K562 (cell line): ENCODE data around the gene DCLK2. TPM values are rescaled to one million over a fixed set of nuclear protein-coding genes. Genes with fewer than 3 reads are reported as not detected.

Experiments
- ATAC-seq: fragments of 200-7000 bp; cut with Tn5 transposase; 3 replicates; pipeline ENCODE4 v1.9.1; 2020; ENCODE audit warnings: moderate library complexity
- BruUV-seq: library from RNA; stranded (reverse); fragments of 400-500 nt; replicated peaks from 2 replicates; lab custom pipeline; 2021; lab: Mats Ljungman, UMichigan
- CTCF ChIA-PET: fragments of 300-600 bp; formaldehyde crosslinking; extraction: SDS; loops from one replicate; lab custom pipeline; 2021; ENCODE audit warnings: low intra/inter-chr PET ratio; lab: Yijun Ruan, JAX
- POLR2A ChIA-PET: fragments of 300-600, 350-650 bp; sonication (Branson Sonifier 250); formaldehyde crosslinking; extraction: SDS; loops from one replicate; lab custom pipeline; 2021; ENCODE audit warnings: antibody characterized with exemption, inconsistent platforms; lab: Yijun Ruan, JAX
- DNase-seq, 4 experiments: peaks; one replicate each; pipeline versions ENCODE4 v3.0.0 to v3.0.0-alpha.2; 2011 to 2018; ENCODE audit warnings: low spot score in 3 of 4, mixed read lengths in 3 of 4; ENCODE audit errors: extremely low read depth in 1 of 4
- FAIRE-seq: peaks from 2 replicates; lab custom pipeline; 2011; peaks lifted over from hg19 to GRCh38; lab: Jason Lieb, UNC
- H2AFZ ChIP-seq: 2 replicates; pipeline ENCODE4 v1.6.0; 2011; ENCODE audit warnings: low read depth, low read length, control low read depth, inconsistent platforms
- H3K27ac ChIP-seq: fragments of 200-600 bp; 3 replicates; pipeline ENCODE4 v1.8.0; 2011; ENCODE audit warnings: low read depth, mild to moderate bottlenecking, control low read depth, inconsistent platforms, low read length, moderate library complexity, mixed read lengths; ENCODE audit errors: extremely low read depth
- H3K27me3 ChIP-seq, 2 experiments: fragments of 300-600 bp in 1 of 2; 2 replicates in 1 of 2; 3 replicates in 1 of 2; pipeline versions ENCODE4 v1.6.0 to v1.8.0; 2011; ENCODE audit warnings: inconsistent platforms in 2 of 2, low read length in 2 of 2, mild to moderate bottlenecking in 1 of 2, mixed read lengths in 1 of 2, moderate library complexity in 1 of 2; ENCODE audit not compliant: control insufficient read depth in 2 of 2, insufficient read depth in 2 of 2
- H3K36me3 ChIP-seq: fragments of 300-600 bp; 3 replicates; pipeline ENCODE4 v1.8.0; 2011; ENCODE audit warnings: mild to moderate bottlenecking, low read length, inconsistent platforms; ENCODE audit not compliant: control insufficient read depth, insufficient read depth
- H3K4me1 ChIP-seq, 2 experiments: fragments of 200-600 bp in 1 of 2; replicated peaks in 1 of 2; 2 replicates in 1 of 2; 3 replicates in 1 of 2; pipeline versions ENCODE4 v1.5.1 to v1.8.0; 2011; ENCODE audit warnings: inconsistent platforms in 2 of 2, low read length in 2 of 2, mild to moderate bottlenecking in 1 of 2, mixed read lengths in 1 of 2, moderate library complexity in 1 of 2; ENCODE audit not compliant: control insufficient read depth in 2 of 2, insufficient read depth in 2 of 2
- H3K4me2 ChIP-seq: 2 replicates; pipeline ENCODE4 v1.6.1; 2011; ENCODE audit warnings: low read length, control low read depth, inconsistent platforms, mixed read lengths; ENCODE audit not compliant: insufficient read depth
- H3K4me3 ChIP-seq: fragments of 200-600 bp; sonication (generic), shearing (Covaris generic); 2 replicates; pipeline ENCODE4 v1.5.1; 2016; ENCODE audit warnings: control low read depth, inconsistent platforms
- H3K79me2 ChIP-seq: fragments of 200-600 bp; 3 replicates; pipeline ENCODE4 v1.8.0; 2011; ENCODE audit warnings: low read length, inconsistent platforms; ENCODE audit not compliant: control insufficient read depth, insufficient read depth
- H3K9ac ChIP-seq, 2 experiments: 2 replicates each; pipeline versions ENCODE4 v1.6.0 to v1.6.1; 2011; ENCODE audit warnings: low read depth in 2 of 2, low read length in 2 of 2, control low read depth in 1 of 2, inconsistent platforms in 1 of 2, mild to moderate bottlenecking in 1 of 2, mixed read lengths in 1 of 2; ENCODE audit not compliant: insufficient read depth in 1 of 2
- H3K9me1 ChIP-seq: one replicate; pipeline ENCODE4 v1.6.0; 2011; ENCODE audit warnings: inconsistent platforms, mild to moderate bottlenecking, low read length, moderate library complexity; ENCODE audit not compliant: control insufficient read depth, insufficient read depth
- H3K9me3 ChIP-seq: replicated peaks from 2 replicates; pipeline ENCODE4 v1.5.1; 2011; ENCODE audit warnings: low read depth, low read length, inconsistent platforms; ENCODE audit not compliant: control insufficient read depth, insufficient read depth
- H4K20me1 ChIP-seq: replicated peaks from 2 replicates; pipeline ENCODE4 v1.6.1; 2011; ENCODE audit warnings: low read length, inconsistent platforms, mixed read lengths; ENCODE audit not compliant: control insufficient read depth, insufficient read depth
- CBX5 ChIP-seq: IDR thresholded peaks from 2 replicates; pipeline ENCODE4 v1.6.1; 2014; ENCODE audit warnings: low read depth, borderline replicate concordance
- MCM7 ChIP-seq, 2 experiments: fragments of 450-650 bp; IDR thresholded peaks; 2 replicates each; pipeline ENCODE4 v1.6.1; 2016 to 2018
- MLX ChIP-seq, 2 experiments: fragments of 450-650 bp in 1 of 2; sonication (generic) in 1 of 2; formaldehyde crosslinking; conservative IDR thresholded peaks; 2 replicates each; pipeline versions ENCODE4 v1.4.0 to v1.8.1; 2020 to 2022; ENCODE audit warnings: mild to moderate bottlenecking in 1 of 2, missing genetic modification reagents in 1 of 2
- NKRF ChIP-seq: fragments of 450-650 bp; IDR thresholded peaks from 2 replicates; pipeline ENCODE4 v1.6.1; 2016; ENCODE audit warnings: borderline replicate concordance
- RB1 ChIP-seq: fragments of 450-650 bp; IDR thresholded peaks from 2 replicates; pipeline ENCODE4 v1.6.1; 2017; ENCODE audit warnings: low read depth, mild to moderate bottlenecking
- SMAD2 ChIP-seq: fragments of 150-350 bp; IDR thresholded peaks from 2 replicates; pipeline ENCODE4 v1.6.1; 2014; ENCODE audit warnings: low read depth, mild to moderate bottlenecking, low read length
- TGIF2 ChIP-seq: sonication (generic); formaldehyde crosslinking; IDR thresholded peaks from 2 replicates; pipeline ENCODE4 v1.8.1; 2022; ENCODE audit warnings: mild to moderate bottlenecking, missing genetic modification reagents, moderate library complexity
- ZBED1 ChIP-seq: IDR thresholded peaks from 2 replicates; pipeline ENCODE4 v1.6.1; 2014
- ZNF133 ChIP-seq: fragments of 250-450 bp; sonication (Bioruptor Pico); IDR thresholded peaks from 2 replicates; pipeline ENCODE4 v1.4.0; 2020; ENCODE audit warnings: mild to moderate bottlenecking
- ZNF217 ChIP-seq: sonication (generic); formaldehyde crosslinking; IDR thresholded peaks from 2 replicates; pipeline ENCODE4 v1.8.0; 2022; ENCODE audit warnings: mild to moderate bottlenecking, missing genetic modification reagents
- WGBS: fragments of 100-300 bp; shearing (Covaris generic); methylation state at CpG from one replicate; pipeline ENCODE4 v1.1.6; 2016; ENCODE audit warnings: low coverage, mixed read lengths; ENCODE audit not compliant: insufficient coverage; ENCODE audit errors: missing lambda C conversion rate; 5-methylcytosine and 5-hydroxymethylcytosine counted together
- in situ Hi-C: fragments of 300-500 bp; cut with MboI; formaldehyde crosslinking; loops from 4 replicates; pipeline ENCODE4 v1.15.0; 2018; ENCODE audit warnings: inconsistent platforms, mixed read lengths
- intact Hi-C: fragments of 100-400 bp; cut with micrococcal nuclease; formaldehyde crosslinking; loops from 2 replicates; pipeline ENCODE4 v1.14.2; 2022
- polyA plus RNA-seq, 8 experiments: library from polyadenylated mRNA; depleted of rRNA in 4 of 8; stranded (reverse) in 5 of 8; unstranded in 3 of 8; fragments of >200 nt; fragmentation: Nextera tagmentation in 2 of 8; fragmentation: Illumina TruSeq in 1 of 8; extraction: Ambion mirVana in 2 of 8; extraction: Trizol in 1 of 8; gene quantifications; 2 replicates each; pipeline versions ENCODE4 v1.2.1 to v1.2.3, GENCODE V29; 2011 to 2014; ENCODE audit warnings: inconsistent platforms in 1 of 8, missing spikeins in 1 of 8
- total RNA-seq, 7 experiments: library from RNA; depleted of rRNA in 6 of 7; stranded (reverse); fragments of >200 nt in 6 of 7; fragmentation: Illumina TruSeq in 2 of 7; extraction: Trizol in 2 of 7; gene quantifications; 2 replicates each; pipeline versions ENCODE4 v1.2.1 to v1.2.3, GENCODE V29; 2011 to 2021; ENCODE audit warnings: low replicate concordance in 1 of 7

The DCLK2 gene
- total and polyA plus RNA-seq, 9 of the 15 experiments (the other 6 are each of a cell fraction or from before 2014, with no cell fraction given): not detected

- H3K36me3 ChIP-seq: no peaks in the 10 kb centered on the region
- H2AFZ ChIP-seq: no peak overlapping the region
- no peaks in the 10 kb centered on the region for H3K27me3 ChIP-seq
- no peaks in the 10 kb centered on the region for H3K9me1 ChIP-seq
- no peak for FAIRE-seq
- in situ Hi-C loops: no loop called here
- CTCF ChIA-PET: no interaction called here
- POLR2A ChIA-PET: no interaction called here
- no peaks in the 10 kb centered on the region for H3K79me2 ChIP-seq
- no peaks in the 10 kb centered on the region for H3K9me3 ChIP-seq
- no peak for DNase-seq
- H3K4me3 ChIP-seq: no peak overlapping the region
- no peak overlapping the region for H3K27ac ChIP-seq
- TF ChIP-seq ZNF217 (CRISPR knock-in tag) (no peak), NKRF (no peak), RB1 (no peak), CBX5 (no peak), SMAD2 (no peak), MCM7 (IDR thresholded peaks at IDR 0.05) (no peak), MLX (CRISPR knock-in tag; conservative IDR thresholded peaks at IDR 0.05) (no peak), ZBED1 (no peak), TGIF2 (CRISPR knock-in tag) (no peak), ZNF133 (CRISPR knock-in tag) (no peak)
- TF ChIP-seq, all 486 proteins: peak for 0
- H3K4me2 ChIP-seq: no peak overlapping the region
- BruUV-seq: no TSS peak
- WGBS: 0% methylated on average over 7 of the region's 7 CpGs
- H3K4me1 ChIP-seq: no peaks in the 10 kb centered on the region
- no peak overlapping the region for H3K9ac ChIP-seq
- ATAC-seq: no peak
- H4K20me1 ChIP-seq: no peaks in the 10 kb centered on the region
- intact Hi-C loops: no loop called here
Measured at GRCh38 chr4:150032541-150032940, 45.7 kb upstream of the DCLK2 start.
